ENCODE data around the gene MPC1L. TPM values are rescaled to one million over a fixed set of nuclear protein-coding genes. Genes with fewer than 3 reads are reported as not detected.

The MPC1L gene
- total RNA-seq, 5 donors from 2014 or later (not counting 1 experiment from before 2014, with no cell fraction given): not detected

GRCh38 chrX:40617566-40617965 is 5.7 kb upstream of the MPC1L start:
- H3K27ac ChIP-seq (ENCODE audit: low read length): no peak overlapping the region
- H3K36me3 ChIP-seq (ENCODE audit: control insufficient read depth in 2 of 2, extremely low read depth in 1 of 2, insufficient read depth in 1 of 2, low read length in 1 of 2): no peaks in the 10 kb centered on the region
- H3K4me3 ChIP-seq (ENCODE audit: control insufficient read depth in 1 of 2, extremely low read depth in 1 of 2, low read length in 1 of 2): no peak overlapping the region
- H3K4me1 ChIP-seq (ENCODE audit: control insufficient read depth in 1 of 2, extremely low read depth in 1 of 2, insufficient read depth in 2 of 2, low read length in 2 of 2): no peaks in the 10 kb centered on the region
- H3K9me3 ChIP-seq: no peaks in the 10 kb centered on the region
- DNase-seq (no peak), ATAC-seq (replicated peaks in 1 of 4) (no peak)
- no peaks in the 10 kb centered on the region for H3K36me3 Mint-ChIP-seq
- ChIA-PET CTCF (no interaction called here), POLR2A (no interaction called here)
- no peak overlapping the region for H3K4me3 Mint-ChIP-seq
- H3K27me3 ChIP-seq (replicated peaks in 1 of 2; ENCODE audit: control insufficient read depth in 2 of 2, extremely low read depth in 1 of 2, insufficient read depth in 2 of 2, low read length in 1 of 2): no peaks in the 10 kb centered on the region
- no peak overlapping the region for H3K27ac Mint-ChIP-seq
- 100% methylated on average over 1 of the region's 7 CpGs for WGBS (ENCODE audit: insufficient coverage)
- H3K9me3 Mint-ChIP-seq: no peaks in the 10 kb centered on the region
- H3K27me3 Mint-ChIP-seq: no peaks in the 10 kb centered on the region
- H3K4me1 Mint-ChIP-seq: no peaks in the 10 kb centered on the region

DNA sequence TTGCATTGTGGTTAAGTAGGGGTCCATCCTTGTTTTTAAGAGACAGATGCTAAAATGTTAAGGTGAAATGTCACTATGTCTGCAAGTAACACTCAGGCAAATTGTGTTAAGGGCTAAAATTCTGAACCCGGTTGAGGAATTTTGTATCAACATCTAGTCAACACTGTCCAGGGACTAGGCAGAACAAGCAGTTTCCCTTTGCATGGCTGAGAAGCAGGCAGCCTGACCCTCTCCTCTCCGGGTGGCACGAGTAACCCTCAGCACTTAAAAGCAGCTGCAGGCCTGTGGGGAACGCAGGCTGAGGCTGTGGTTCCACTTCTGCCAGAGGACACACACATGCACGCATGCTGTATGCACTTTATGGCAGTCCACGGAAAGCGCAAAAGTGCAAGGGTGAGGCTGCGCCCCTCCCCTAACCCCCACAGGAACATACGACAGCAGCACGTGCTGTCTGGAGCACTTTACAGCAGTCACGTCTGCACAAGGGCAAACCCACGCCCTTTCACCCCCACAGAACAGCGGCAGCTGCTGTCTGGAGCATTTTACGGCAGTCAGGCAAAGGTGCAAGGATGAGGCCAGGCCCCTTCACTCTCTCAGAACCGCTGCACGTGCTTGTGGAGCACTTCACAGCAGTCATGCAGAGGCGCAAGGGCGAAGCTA is 619 bp upstream of the MPC1L start:
- Mint-ChIP-seq H3K4me3 (no peak overlapping the region), H3K27ac (no peak overlapping the region), H3K9me3 (no peaks in the 10 kb centered on the region), H3K27me3 (no peaks in the 10 kb centered on the region), H3K4me1 (no peaks in the 10 kb centered on the region), H3K36me3 (peaks cover 3% of the 10 kb centered on the region)
- POLR2A ChIA-PET: no interaction called here
- 94% methylated on average over 9 of the region's 18 CpGs for WGBS (ENCODE audit: insufficient coverage)
- no peak for DNase-seq
- CTCF ChIA-PET: no interaction called here
- H3K4me1 ChIP-seq (ENCODE audit: control insufficient read depth in 1 of 2, extremely low read depth in 1 of 2, insufficient read depth in 2 of 2, low read length in 2 of 2): no peaks in the 10 kb centered on the region
- no peaks in the 10 kb centered on the region for H3K27me3 ChIP-seq (replicated peaks in 1 of 2; ENCODE audit: control insufficient read depth in 2 of 2, extremely low read depth in 1 of 2, insufficient read depth in 2 of 2, low read length in 1 of 2)
- H3K27ac ChIP-seq (ENCODE audit: low read length): no peak overlapping the region
- no peak overlapping the region for H3K4me3 ChIP-seq (ENCODE audit: control insufficient read depth in 1 of 2, extremely low read depth in 1 of 2, low read length in 1 of 2)
- no peaks in the 10 kb centered on the region for H3K9me3 ChIP-seq
- peaks cover 4 to 7% of the 10 kb centered on the region in 2 donors for H3K36me3 ChIP-seq (ENCODE audit: control insufficient read depth in 2 of 2, extremely low read depth in 1 of 2, insufficient read depth in 1 of 2, low read length in 1 of 2)
- ATAC-seq (replicated peaks in 1 of 4): no peak

- H3K27ac Mint-ChIP-seq: no peak overlapping the region
- POLR2A ChIA-PET: no interaction called here
- DNase-seq: no peak
- peaks cover 9% of the 10 kb centered on the region for H3K36me3 Mint-ChIP-seq
- 98% methylated on average over 10 of the region's 32 CpGs for WGBS (ENCODE audit: insufficient coverage)
- no peak for ATAC-seq (replicated peaks in 1 of 4)
- H3K4me3 Mint-ChIP-seq: no peak overlapping the region
- H3K4me3 ChIP-seq (ENCODE audit: control insufficient read depth in 1 of 2, extremely low read depth in 1 of 2, low read length in 1 of 2): no peak overlapping the region
- peaks cover 10 to 14% of the 10 kb centered on the region in 2 donors for H3K36me3 ChIP-seq (ENCODE audit: control insufficient read depth in 2 of 2, extremely low read depth in 1 of 2, insufficient read depth in 1 of 2, low read length in 1 of 2)
- no peaks in the 10 kb centered on the region for H3K9me3 ChIP-seq
- H3K27ac ChIP-seq (ENCODE audit: low read length): no peak overlapping the region
- H3K27me3 Mint-ChIP-seq: no peaks in the 10 kb centered on the region
- H3K4me1 Mint-ChIP-seq: no peaks in the 10 kb centered on the region
- H3K9me3 Mint-ChIP-seq: no peaks in the 10 kb centered on the region
- CTCF ChIA-PET: no interaction called here
- H3K27me3 ChIP-seq (replicated peaks in 1 of 2; ENCODE audit: control insufficient read depth in 2 of 2, extremely low read depth in 1 of 2, insufficient read depth in 2 of 2, low read length in 1 of 2): no peaks in the 10 kb centered on the region
- H3K4me1 ChIP-seq (ENCODE audit: control insufficient read depth in 1 of 2, extremely low read depth in 1 of 2, insufficient read depth in 2 of 2, low read length in 2 of 2): no peaks in the 10 kb centered on the region
These were observed 437 bp downstream of the MPC1L start for GRCh38 chrX:40623665-40624064.

DNA sequence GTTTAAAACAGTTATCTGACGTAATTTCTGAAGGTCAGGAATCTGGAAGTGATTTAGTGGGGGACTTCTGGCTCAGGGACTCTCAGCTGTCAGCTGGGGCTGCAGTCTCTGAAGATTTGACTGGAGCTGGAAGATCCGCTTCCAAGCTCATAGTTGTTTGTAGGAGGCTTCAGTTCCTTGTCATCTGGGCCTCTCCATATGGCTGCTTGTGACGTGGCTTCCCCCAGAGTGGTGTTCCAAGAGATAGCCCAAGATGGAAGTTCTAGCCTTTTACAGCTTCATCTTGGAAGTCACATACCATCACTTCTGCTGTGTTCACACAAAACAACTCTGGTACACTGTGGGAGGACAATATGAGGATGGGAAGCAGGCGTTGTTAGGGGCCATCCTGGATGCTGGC is 2.1 kb downstream of the MPC1L start:
- Histone ChIP-seq H3K4me1 (ENCODE audit: control insufficient read depth in 1 of 2, extremely low read depth in 1 of 2, insufficient read depth in 2 of 2, low read length in 2 of 2) (no peaks in the 10 kb centered on the region), H3K36me3 (ENCODE audit: control insufficient read depth in 2 of 2, extremely low read depth in 1 of 2, insufficient read depth in 1 of 2, low read length in 1 of 2) (peaks cover 15 to 25% of the 10 kb centered on the region in 2 donors), H3K4me3 (ENCODE audit: control insufficient read depth in 1 of 2, extremely low read depth in 1 of 2, low read length in 1 of 2) (no peak overlapping the region), H3K27ac (ENCODE audit: low read length) (no peak overlapping the region), H3K27me3 (replicated peaks in 1 of 2; ENCODE audit: control insufficient read depth in 2 of 2, extremely low read depth in 1 of 2, insufficient read depth in 2 of 2, low read length in 1 of 2) (no peaks in the 10 kb centered on the region), H3K9me3 (no peaks in the 10 kb centered on the region)
- Mint-ChIP-seq H3K4me3 (no peak overlapping the region), H3K9me3 (no peaks in the 10 kb centered on the region), H3K36me3 (peaks cover 9% of the 10 kb centered on the region), H3K27ac (no peak overlapping the region), H3K27me3 (no peaks in the 10 kb centered on the region), H3K4me1 (no peaks in the 10 kb centered on the region)
- ATAC-seq (replicated peaks in 1 of 4) (no peak), DNase-seq (no peak)
- ChIA-PET CTCF (interaction anchor here in 1 of 2 donors (1.0 kb wide), 1 partner anchor 68 kb away, joined by 3 read pairs; no protein-coding TSS in a partner anchor), POLR2A (no interaction called here)
- WGBS (ENCODE audit: insufficient coverage): no CpG with 5 or more reads among the region's 4 CpGs

DNA sequence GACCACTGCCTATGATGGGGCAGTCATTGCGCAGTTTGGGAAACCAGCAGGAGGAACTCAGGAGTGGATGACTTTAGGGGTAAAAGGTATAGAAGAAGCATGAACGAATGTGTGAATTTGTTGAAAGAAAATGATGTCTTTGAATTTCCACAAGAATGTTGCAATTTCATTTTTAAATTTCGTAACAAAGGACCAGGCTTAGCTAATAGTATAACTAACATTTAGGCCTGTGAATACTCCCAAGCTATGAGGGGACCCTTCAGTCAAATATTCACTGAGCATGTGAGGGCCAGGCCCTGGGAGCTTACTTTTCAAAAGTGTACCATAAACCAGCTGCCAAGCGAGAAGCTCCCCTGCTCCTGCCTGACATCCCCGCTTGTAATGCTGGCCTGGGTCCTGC is 5.3 kb downstream of the MPC1L start:
- no peaks in the 10 kb centered on the region for H3K27me3 Mint-ChIP-seq
- no peak overlapping the region for H3K27ac ChIP-seq (ENCODE audit: low read length)
- H3K27ac Mint-ChIP-seq: no peak overlapping the region
- H3K36me3 Mint-ChIP-seq: peaks cover 22% of the 10 kb centered on the region
- H3K4me3 ChIP-seq (ENCODE audit: control insufficient read depth in 1 of 2, extremely low read depth in 1 of 2, low read length in 1 of 2): no peak overlapping the region
- POLR2A ChIA-PET: no interaction called here
- no peaks in the 10 kb centered on the region for H3K9me3 Mint-ChIP-seq
- 100% methylated on average over 1 of the region's 5 CpGs for WGBS (ENCODE audit: insufficient coverage)
- no peak overlapping the region for H3K4me3 Mint-ChIP-seq
- no peaks in the 10 kb centered on the region for H3K4me1 ChIP-seq (ENCODE audit: control insufficient read depth in 1 of 2, extremely low read depth in 1 of 2, insufficient read depth in 2 of 2, low read length in 2 of 2)
- DNase-seq: no peak
- H3K27me3 ChIP-seq (replicated peaks in 1 of 2; ENCODE audit: control insufficient read depth in 2 of 2, extremely low read depth in 1 of 2, insufficient read depth in 2 of 2, low read length in 1 of 2): no peaks in the 10 kb centered on the region
- H3K9me3 ChIP-seq: no peaks in the 10 kb centered on the region
- CTCF ChIA-PET: no interaction called here
- H3K4me1 Mint-ChIP-seq: peaks cover 0 to 11% (median 5%) of the 10 kb centered on the region in 3 donors
- H3K36me3 ChIP-seq (ENCODE audit: control insufficient read depth in 2 of 2, extremely low read depth in 1 of 2, insufficient read depth in 1 of 2, low read length in 1 of 2): peaks cover 18 to 47% of the 10 kb centered on the region in 2 donors
- ATAC-seq (replicated peaks in 1 of 4): no peak

GRCh38 chrX:40632199-40632598 is 9.0 kb downstream of the MPC1L start:
- H3K4me3 ChIP-seq (ENCODE audit: control insufficient read depth in 1 of 2, extremely low read depth in 1 of 2, low read length in 1 of 2): no peak overlapping the region
- Mint-ChIP-seq H3K4me1 (peaks cover 16 to 28% (median 26%) of the 10 kb centered on the region in 3 donors), H3K27ac (no peak overlapping the region), H3K9me3 (no peaks in the 10 kb centered on the region), H3K27me3 (no peaks in the 10 kb centered on the region), H3K36me3 (peaks cover 38% of the 10 kb centered on the region), H3K4me3 (no peak overlapping the region)
- no peaks in the 10 kb centered on the region for H3K9me3 ChIP-seq
- H3K36me3 ChIP-seq (ENCODE audit: control insufficient read depth in 2 of 2, extremely low read depth in 1 of 2, insufficient read depth in 1 of 2, low read length in 1 of 2): peaks cover 18 to 84% of the 10 kb centered on the region in 2 donors
- H3K4me1 ChIP-seq (ENCODE audit: control insufficient read depth in 1 of 2, extremely low read depth in 1 of 2, insufficient read depth in 2 of 2, low read length in 2 of 2): peaks cover 0 to 4% of the 10 kb centered on the region in 2 experiments
- POLR2A ChIA-PET: no interaction called here
- CTCF ChIA-PET: no interaction called here
- DNase-seq (no peak), ATAC-seq (replicated peaks in 1 of 4) (no peak)
- 100% methylated on average over 3 of the region's 4 CpGs for WGBS (ENCODE audit: insufficient coverage)
- H3K27me3 ChIP-seq (replicated peaks in 1 of 2; ENCODE audit: control insufficient read depth in 2 of 2, extremely low read depth in 1 of 2, insufficient read depth in 2 of 2, low read length in 1 of 2): no peaks in the 10 kb centered on the region
- H3K27ac ChIP-seq (ENCODE audit: low read length): no peak overlapping the region

Measured in T-cell (primary cell).